Osteoblast (primary cell): ENCODE results near the gene CAB39L. TPM values are rescaled to one million over a fixed set of nuclear protein-coding genes. Genes with fewer than 3 reads are reported as not detected.

Experiments used
- DNase-seq: peaks from one replicate; pipeline ENCODE4 v3.0.0; 2011; ENCODE audit warnings: low spot score, mixed read lengths; ENCODE audit not compliant: insufficient read length; ENCODE audit errors: missing footprints
- H2AFZ ChIP-seq: 2 replicates; pipeline ENCODE4 v1.6.0; 2011; ENCODE audit warnings: mild to moderate bottlenecking, low read length
- H3K27ac ChIP-seq: 2 replicates; pipeline ENCODE4 v1.5.1; 2011; ENCODE audit warnings: mild to moderate bottlenecking, low read depth, low read length, moderate library complexity
- H3K27me3 ChIP-seq: 2 replicates; pipeline ENCODE4 v1.6.0; 2012; ENCODE audit warnings: mild to moderate bottlenecking, control low read depth, inconsistent platforms, low read length, moderate library complexity; ENCODE audit not compliant: insufficient read depth
- H3K36me3 ChIP-seq: 2 replicates; pipeline ENCODE4 v1.5.1; 2011; ENCODE audit warnings: mild to moderate bottlenecking, low read length, control low read depth, moderate library complexity; ENCODE audit not compliant: insufficient read depth
- H3K4me1 ChIP-seq: 2 replicates; pipeline ENCODE4 v1.5.1; 2011; ENCODE audit warnings: mild to moderate bottlenecking, low read length, control low read depth, moderate library complexity; ENCODE audit not compliant: insufficient read depth
- H3K4me2 ChIP-seq: 2 replicates; pipeline ENCODE4 v1.6.0; 2011; ENCODE audit warnings: mild to moderate bottlenecking, low read length; ENCODE audit not compliant: insufficient read depth
- H3K4me3 ChIP-seq: fragments of 200-600 bp; sonication (generic); 3 replicates; pipeline ENCODE4 v1.5.1; 2012; ENCODE audit warnings: mild to moderate bottlenecking, low read length, inconsistent platforms; ENCODE audit not compliant: insufficient read depth
- H3K79me2 ChIP-seq: 2 replicates; pipeline ENCODE4 v1.6.0; 2012; ENCODE audit warnings: mild to moderate bottlenecking, low read length, control low read depth, inconsistent platforms; ENCODE audit not compliant: insufficient read depth
- H3K9me3 ChIP-seq: 2 replicates; pipeline ENCODE4 v1.5.1; 2011; ENCODE audit warnings: low read depth, low read length, control low read depth
- H4K20me1 ChIP-seq: 2 replicates; pipeline ENCODE4 v1.6.0; 2012; ENCODE audit warnings: mild to moderate bottlenecking, low read length, control low read depth; ENCODE audit not compliant: insufficient read depth
- CTCF ChIP-seq: IDR thresholded peaks from 2 replicates; pipeline ENCODE4 v1.5.1; 2011; ENCODE audit warnings: mild to moderate bottlenecking, low read depth, low read length, moderate library complexity; ENCODE audit errors: extremely low read depth
- total RNA-seq: library from RNA; depleted of rRNA; stranded (reverse); fragments of >200 nt; gene quantifications from 2 replicates; pipeline ENCODE4 v1.2.3, GENCODE V29; 2012

The CAB39L gene
- total RNA-seq, 1 donor: 12.3 TPM

- H3K27me3 ChIP-seq: no peaks in the 10 kb centered on the region
- no peak overlapping the region for H3K4me2 ChIP-seq
- H3K36me3 ChIP-seq: no peaks in the 10 kb centered on the region
- H3K4me3 ChIP-seq: no peak overlapping the region
- H4K20me1 ChIP-seq: no peaks in the 10 kb centered on the region
- H2AFZ ChIP-seq: no peak overlapping the region
- H3K79me2 ChIP-seq: no peaks in the 10 kb centered on the region
- no peak overlapping the region for H3K27ac ChIP-seq
- no peaks in the 10 kb centered on the region for H3K4me1 ChIP-seq
- DNase-seq: no peak
- no peak for TF ChIP-seq CTCF
- no peaks in the 10 kb centered on the region for H3K9me3 ChIP-seq
Measured at GRCh38 chr13:49410006-49410405, 33.9 kb downstream of the CAB39L start.

GRCh38 chr13:49409008-49409407 is 34.9 kb downstream of the CAB39L start:
- no peak overlapping the region for H3K27ac ChIP-seq
- no peaks in the 10 kb centered on the region for H3K27me3 ChIP-seq
- H3K9me3 ChIP-seq: peaks cover 2% of the 10 kb centered on the region
- no peak for TF ChIP-seq CTCF
- no peak overlapping the region for H2AFZ ChIP-seq
- H3K4me2 ChIP-seq: no peak overlapping the region
- DNase-seq: no peak
- no peaks in the 10 kb centered on the region for H3K79me2 ChIP-seq
- no peaks in the 10 kb centered on the region for H4K20me1 ChIP-seq
- no peaks in the 10 kb centered on the region for H3K36me3 ChIP-seq
- no peak overlapping the region for H3K4me3 ChIP-seq
- H3K4me1 ChIP-seq: no peaks in the 10 kb centered on the region

GRCh38 chr13:49407936-49408335 is 35.9 kb downstream of the CAB39L start:
- Histone ChIP-seq H4K20me1 (no peaks in the 10 kb centered on the region), H3K9me3 (peaks cover 2% of the 10 kb centered on the region), H3K4me3 (no peak overlapping the region), H3K4me2 (no peak overlapping the region), H3K36me3 (no peaks in the 10 kb centered on the region), H3K27ac (no peak overlapping the region), H3K27me3 (no peaks in the 10 kb centered on the region), H3K4me1 (no peaks in the 10 kb centered on the region), H3K79me2 (no peaks in the 10 kb centered on the region), H2AFZ (no peak overlapping the region)
- TF ChIP-seq CTCF: no peak
- DNase-seq: no peak

GRCh38 chr13:49407068-49407467 is 36.8 kb downstream of the CAB39L start:
- Histone ChIP-seq H2AFZ (no peak overlapping the region), H3K27ac (no peak overlapping the region), H3K36me3 (no peaks in the 10 kb centered on the region), H4K20me1 (no peaks in the 10 kb centered on the region), H3K79me2 (no peaks in the 10 kb centered on the region), H3K9me3 (peaks cover 2% of the 10 kb centered on the region), H3K4me3 (no peak overlapping the region), H3K27me3 (no peaks in the 10 kb centered on the region), H3K4me2 (no peak overlapping the region), H3K4me1 (no peaks in the 10 kb centered on the region)
- DNase-seq: no peak
- TF ChIP-seq CTCF: no peak
